GM19324 (cell line): Measurements from ENCODE around the gene RALY.
A peak's percentile ranks its signal among the peaks of the same experiment; 100 is the strongest.

Source experiments
- ATAC-seq: cut with Tn5 transposase; IDR thresholded peaks from one replicate; pipeline ENCODE4 v1.9.1; 2021; ENCODE audit warnings: mild to moderate bottlenecking, moderate library complexity; ENCODE audit not compliant: unreplicated experiment, low FRiP score

The RALY gene

GRCh38 chr20:34098570-34098969, 104.9 kb downstream of the RALY start:
- no peak for ATAC-seq

- no peak for ATAC-seq
Observed at GRCh38 chr20:34099675-34100074, 106.0 kb downstream of the RALY start.

- no peak for ATAC-seq
Observed at GRCh38 chr20:34100576-34100975, 106.9 kb downstream of the RALY start.

- ATAC-seq, result no peak
Observed at GRCh38 chr20:34102342-34102741, 108.6 kb downstream of the RALY start.

- ATAC-seq, result no peak
Observed at GRCh38 chr20:34104059-34104458, 110.3 kb downstream of the RALY start.

GRCh38 chr20:34105978-34106675, 112.4 kb downstream of the RALY start:
- ATAC-seq, result no peak

GRCh38 chr20:34108616-34109174, 115.0 kb downstream of the RALY start:
- no peak for ATAC-seq

- no peak for ATAC-seq
Observed at GRCh38 chr20:34109442-34109841, 115.7 kb downstream of the RALY start.

- no peak for ATAC-seq
Observed at GRCh38 chr20:34110025-34110744, 116.5 kb downstream of the RALY start.

GRCh38 chr20:34110745-34111641, 117.3 kb downstream of the RALY start:
- no peak for ATAC-seq

- peak; percentile 97 for ATAC-seq
Observed at GRCh38 chr20:34111702-34112599, 118.2 kb downstream of the RALY start, which contains the start of gene EIF2S2. Gene EIF2S2 (minus strand): TSS chr20:34112243. CDS start chr20:34112110, 133 bp downstream.

GRCh38 chr20:34112600-34113101, 118.9 kb downstream of the RALY start:
- peak; percentile 26 for ATAC-seq

- no peak for ATAC-seq
Observed at GRCh38 chr20:34114809-34115208, 121.1 kb downstream of the RALY start.

- no peak for ATAC-seq
Observed at GRCh38 chr20:34115232-34115631, 121.5 kb downstream of the RALY start.

GRCh38 chr20:34120213-34120612, 126.5 kb downstream of the RALY start:
- ATAC-seq, result no peak

GRCh38 chr20:34122274-34122980, 128.7 kb downstream of the RALY start:
- ATAC-seq, result no peak

GRCh38 chr20:34123309-34123708, 129.6 kb downstream of the RALY start:
- ATAC-seq, result no peak

GRCh38 chr20:34124469-34125249, 130.9 kb downstream of the RALY start:
- ATAC-seq, result no peak
